ENCODE results near the gene TBC1D22A. TPM values are rescaled to one million over a fixed set of nuclear protein-coding genes. Genes with fewer than 3 reads are reported as not detected.

TBC1D22A gene
- polyA plus RNA-seq, 1 of the 3 experiments (the other 2 are of a cell fraction), result 16.5 TPM

GRCh38 chr22:47030881-47031627, 268.6 kb downstream of the TBC1D22A start:
- ChIA-PET CTCF (no interaction called here), POLR2A (no interaction called here)
- Histone ChIP-seq H2AFZ (ENCODE audit: low read depth) (no peak overlapping the region), H3F3A (replicated peaks; ENCODE audit: insufficient read depth) (no peaks in the 10 kb centered on the region), H3K36me3 (replicated peaks in 1 of 2; ENCODE audit: control insufficient read depth in 1 of 2, insufficient read depth in 2 of 2, low read length in 1 of 2) (no peaks in the 10 kb centered on the region), H3K27me3 (ENCODE audit: insufficient read depth) (no peaks in the 10 kb centered on the region), H3K79me2 (ENCODE audit: insufficient read depth) (no peaks in the 10 kb centered on the region), H4K20me1 (ENCODE audit: insufficient read depth) (no peaks in the 10 kb centered on the region; the same call in 1 of the 2 replicates), H3K9ac (no peak overlapping the region), H3K9me2 (no peaks in the 10 kb centered on the region), H3K4me1 (ENCODE audit: control insufficient read depth in 1 of 2, insufficient read depth in 2 of 2, low read depth in 1 of 2, low read length in 1 of 2) (peaks cover 0 to 45% of the 10 kb centered on the region in 2 experiments; a peak in 1 of 4 replicates), H3K9me3 (no peaks in the 10 kb centered on the region), H3K4me3 (ENCODE audit: low read depth in 2 of 2, low read length in 1 of 2) (no peak overlapping the region), H3K4me2 (no peak overlapping the region), H3K27ac (ENCODE audit: low read depth in 2 of 2, low read length in 1 of 2) (no peak overlapping the region; a peak in 1 of 4 replicates)
- no peak for DNase-seq
- 94% methylated on average over 14 of the region's 24 CpGs for WGBS (ENCODE audit: low lambda C conversion rate)
- no peak for TF ChIP-seq MXI1 (IDR thresholded peaks at IDR 0.05; ENCODE audit: low read depth, low read length)
- no peak for TF ChIP-seq ELF1 (IDR thresholded peaks at IDR 0.05)
- TF ChIP-seq IRF3 (IDR thresholded peaks at IDR 0.05; ENCODE audit: low read depth, low read length), result no peak
- TF ChIP-seq RXRA (IDR thresholded peaks at IDR 0.05; ENCODE audit: borderline replicate concordance, low read depth), result no peak

- Histone ChIP-seq H2AFZ (ENCODE audit: low read depth) (no peak overlapping the region), H3K27me3 (ENCODE audit: insufficient read depth) (no peaks in the 10 kb centered on the region), H3K4me1 (ENCODE audit: control insufficient read depth in 1 of 2, insufficient read depth in 2 of 2, low read depth in 1 of 2, low read length in 1 of 2) (peaks cover 0 to 45% of the 10 kb centered on the region in 2 experiments; a peak in 1 of 4 replicates), H3F3A (replicated peaks; ENCODE audit: insufficient read depth) (no peaks in the 10 kb centered on the region), H3K4me2 (no peak overlapping the region), H3K9me3 (no peaks in the 10 kb centered on the region), H3K36me3 (replicated peaks in 1 of 2; ENCODE audit: control insufficient read depth in 1 of 2, insufficient read depth in 2 of 2, low read length in 1 of 2) (no peaks in the 10 kb centered on the region), H3K27ac (ENCODE audit: low read depth in 2 of 2, low read length in 1 of 2) (no peak overlapping the region), H3K9ac (no peak overlapping the region), H3K4me3 (ENCODE audit: low read depth in 2 of 2, low read length in 1 of 2) (no peak overlapping the region), H3K79me2 (ENCODE audit: insufficient read depth) (no peaks in the 10 kb centered on the region), H4K20me1 (ENCODE audit: insufficient read depth) (no peaks in the 10 kb centered on the region; the same call in 1 of the 2 replicates), H3K9me2 (no peaks in the 10 kb centered on the region)
- ChIA-PET CTCF (no interaction called here), POLR2A (no interaction called here)
- 93% methylated on average over 4 of the region's 7 CpGs for WGBS (ENCODE audit: low lambda C conversion rate)
- DNase-seq, result no peak
- TF ChIP-seq EP300 (IDR thresholded peaks at IDR 0.05; ENCODE audit: borderline replicate concordance in 1 of 2, low read depth in 1 of 2, low read length in 1 of 2) (no peak), TAF1 (IDR thresholded peaks at IDR 0.05; ENCODE audit: borderline replicate concordance, low read depth, low read length) (no peak), EZH2phosphoT487 (IDR thresholded peaks at IDR 0.05; ENCODE audit: borderline replicate concordance, low read depth) (no peak), ZBTB33 (IDR thresholded peaks at IDR 0.05; ENCODE audit: borderline replicate concordance, low read depth) (no peak), FOXM1 (IDR thresholded peaks at IDR 0.05; ENCODE audit: low read depth) (no peak), NFIC (IDR thresholded peaks at IDR 0.05; ENCODE audit: borderline replicate concordance) (no peak), CTCF (IDR thresholded peaks at IDR 0.05) (no peak), RAD21 (IDR thresholded peaks at IDR 0.05; ENCODE audit: low read length) (no peak), NRF1 (IDR thresholded peaks at IDR 0.05; ENCODE audit: low read depth, low read length) (no peak)
Measured at GRCh38 chr22:47031628-47031915, 269.1 kb downstream of the TBC1D22A start.
